Thyroid gland (tissue), 4 donors: ENCODE results near the gene SHISA8.

Experiments
- POLR2A ChIP-seq, 2 donors: fragments of 450-650 bp; IDR thresholded peaks; one replicate each; pipeline ENCODE4 v1.6.1; 2017; ENCODE audit warnings: antibody characterized with exemption in 2 of 2, mild to moderate bottlenecking in 2 of 2, moderate library complexity in 1 of 2
- TF ChIP-seq, protein P1 (sequence below), 6 experiments: fragments of 200-600 bp in 3 of 6; fragments of 450-650 bp in 3 of 6; sonication (generic) in 3 of 6; IDR thresholded peaks; one replicate each; pipeline ENCODE4 v1.5.1; 2016 to 2019; ENCODE audit warnings: antibody characterized with exemption in 6 of 6, mild to moderate bottlenecking in 2 of 6, inconsistent platforms in 1 of 6, moderate library complexity in 1 of 6

DNA sequence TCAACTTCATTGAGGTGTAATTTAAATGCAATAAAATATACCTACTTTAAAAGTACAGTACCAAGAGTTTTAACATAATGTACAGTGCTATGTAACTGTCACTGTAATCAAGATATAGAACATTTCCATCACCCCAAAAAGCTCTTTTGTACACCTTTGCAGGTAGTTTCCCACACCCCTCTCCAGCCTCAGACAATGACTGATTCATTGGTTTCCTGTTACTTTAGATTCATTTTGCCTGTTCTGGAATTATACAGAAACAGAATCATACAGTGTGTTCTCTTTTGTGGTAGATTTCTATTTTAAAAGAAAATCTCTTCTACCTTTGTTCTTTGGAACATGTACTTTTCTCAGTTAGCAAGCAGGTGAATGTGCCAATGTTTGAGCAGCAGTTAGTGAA lies 38.2 kb downstream of the SHISA8 start:
- TF ChIP-seq, protein P1, sequence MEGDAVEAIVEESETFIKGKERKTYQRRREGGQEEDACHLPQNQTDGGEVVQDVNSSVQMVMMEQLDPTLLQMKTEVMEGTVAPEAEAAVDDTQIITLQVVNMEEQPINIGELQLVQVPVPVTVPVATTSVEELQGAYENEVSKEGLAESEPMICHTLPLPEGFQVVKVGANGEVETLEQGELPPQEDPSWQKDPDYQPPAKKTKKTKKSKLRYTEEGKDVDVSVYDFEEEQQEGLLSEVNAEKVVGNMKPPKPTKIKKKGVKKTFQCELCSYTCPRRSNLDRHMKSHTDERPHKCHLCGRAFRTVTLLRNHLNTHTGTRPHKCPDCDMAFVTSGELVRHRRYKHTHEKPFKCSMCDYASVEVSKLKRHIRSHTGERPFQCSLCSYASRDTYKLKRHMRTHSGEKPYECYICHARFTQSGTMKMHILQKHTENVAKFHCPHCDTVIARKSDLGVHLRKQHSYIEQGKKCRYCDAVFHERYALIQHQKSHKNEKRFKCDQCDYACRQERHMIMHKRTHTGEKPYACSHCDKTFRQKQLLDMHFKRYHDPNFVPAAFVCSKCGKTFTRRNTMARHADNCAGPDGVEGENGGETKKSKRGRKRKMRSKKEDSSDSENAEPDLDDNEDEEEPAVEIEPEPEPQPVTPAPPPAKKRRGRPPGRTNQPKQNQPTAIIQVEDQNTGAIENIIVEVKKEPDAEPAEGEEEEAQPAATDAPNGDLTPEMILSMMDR (IDR thresholded peaks at IDR 0.05), result no peak
- TF ChIP-seq POLR2A (IDR thresholded peaks at IDR 0.05), result no peak
